Measurements from ENCODE around the gene B4GALT2.

DNA sequence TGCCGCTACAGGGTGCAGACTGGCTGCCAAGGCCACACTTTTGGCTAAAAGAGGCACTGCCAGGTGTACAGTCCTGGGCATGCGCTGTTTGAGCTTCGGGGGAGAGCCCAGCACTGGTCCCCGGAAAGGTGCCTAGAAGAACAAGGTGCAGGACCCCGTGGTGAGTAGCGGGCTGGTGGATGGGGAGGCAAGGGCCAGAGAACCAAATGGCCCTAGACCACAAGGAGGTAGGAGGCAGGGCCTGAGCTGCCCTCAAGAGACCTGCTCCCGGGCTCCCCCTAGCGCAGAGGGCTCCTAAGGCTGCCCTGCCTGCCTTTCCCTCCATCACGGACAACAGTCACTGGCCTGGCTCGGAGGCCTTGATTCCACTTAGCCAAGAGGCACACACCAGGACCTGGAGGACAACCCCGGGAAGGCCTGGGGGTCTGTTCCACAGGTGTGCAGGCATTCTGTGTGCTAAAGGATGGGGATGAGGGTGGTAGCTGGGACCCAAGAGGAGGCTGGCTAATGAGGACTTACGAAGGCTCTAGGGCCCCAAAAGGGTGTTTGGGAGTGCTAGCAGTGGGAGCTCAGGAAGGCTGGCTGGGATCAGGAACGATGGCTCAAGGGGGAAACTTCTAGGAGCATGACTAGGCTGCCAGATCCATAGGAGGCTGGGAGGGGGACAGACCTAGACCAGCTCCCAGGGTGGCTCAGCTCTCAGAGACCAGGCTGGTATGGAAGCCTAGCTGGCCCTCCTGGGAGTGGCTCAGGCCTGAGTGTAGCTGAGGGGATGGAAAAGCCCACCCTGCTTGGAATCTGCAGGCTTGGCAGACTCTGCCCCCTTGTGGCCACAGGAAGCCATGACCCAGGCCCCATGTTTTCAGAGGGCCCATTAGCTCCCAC is 44.7 kb upstream of the B4GALT2 start:
- TF ChIP-seq GATA2 (CRISPR knock-in tag; IDR thresholded peaks at IDR 0.05) (no peak), EZH2phosphoT487 (IDR thresholded peaks at IDR 0.05; ENCODE audit: borderline replicate concordance, low read depth) (no peak), USF1 (IDR thresholded peaks at IDR 0.05; ENCODE audit: borderline replicate concordance, low read depth) (no peak), CHD2 (IDR thresholded peaks at IDR 0.05; ENCODE audit: low read length, partially characterized antibody) (peak; percentile 44), TAF1 (IDR thresholded peaks at IDR 0.05; ENCODE audit: borderline replicate concordance, low read depth, low read length) (no peak), NFIC (IDR thresholded peaks at IDR 0.05; ENCODE audit: borderline replicate concordance) (no peak), NRF1 (IDR thresholded peaks at IDR 0.05; ENCODE audit: low read depth, low read length) (no peak), RFX5 (IDR thresholded peaks at IDR 0.05; ENCODE audit: low read length) (no peak)
- TF ChIP-seq, protein P1, sequence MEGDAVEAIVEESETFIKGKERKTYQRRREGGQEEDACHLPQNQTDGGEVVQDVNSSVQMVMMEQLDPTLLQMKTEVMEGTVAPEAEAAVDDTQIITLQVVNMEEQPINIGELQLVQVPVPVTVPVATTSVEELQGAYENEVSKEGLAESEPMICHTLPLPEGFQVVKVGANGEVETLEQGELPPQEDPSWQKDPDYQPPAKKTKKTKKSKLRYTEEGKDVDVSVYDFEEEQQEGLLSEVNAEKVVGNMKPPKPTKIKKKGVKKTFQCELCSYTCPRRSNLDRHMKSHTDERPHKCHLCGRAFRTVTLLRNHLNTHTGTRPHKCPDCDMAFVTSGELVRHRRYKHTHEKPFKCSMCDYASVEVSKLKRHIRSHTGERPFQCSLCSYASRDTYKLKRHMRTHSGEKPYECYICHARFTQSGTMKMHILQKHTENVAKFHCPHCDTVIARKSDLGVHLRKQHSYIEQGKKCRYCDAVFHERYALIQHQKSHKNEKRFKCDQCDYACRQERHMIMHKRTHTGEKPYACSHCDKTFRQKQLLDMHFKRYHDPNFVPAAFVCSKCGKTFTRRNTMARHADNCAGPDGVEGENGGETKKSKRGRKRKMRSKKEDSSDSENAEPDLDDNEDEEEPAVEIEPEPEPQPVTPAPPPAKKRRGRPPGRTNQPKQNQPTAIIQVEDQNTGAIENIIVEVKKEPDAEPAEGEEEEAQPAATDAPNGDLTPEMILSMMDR (IDR thresholded peaks at IDR 0.05), result peak; percentile 93
- TF ChIP-seq, protein P2, sequence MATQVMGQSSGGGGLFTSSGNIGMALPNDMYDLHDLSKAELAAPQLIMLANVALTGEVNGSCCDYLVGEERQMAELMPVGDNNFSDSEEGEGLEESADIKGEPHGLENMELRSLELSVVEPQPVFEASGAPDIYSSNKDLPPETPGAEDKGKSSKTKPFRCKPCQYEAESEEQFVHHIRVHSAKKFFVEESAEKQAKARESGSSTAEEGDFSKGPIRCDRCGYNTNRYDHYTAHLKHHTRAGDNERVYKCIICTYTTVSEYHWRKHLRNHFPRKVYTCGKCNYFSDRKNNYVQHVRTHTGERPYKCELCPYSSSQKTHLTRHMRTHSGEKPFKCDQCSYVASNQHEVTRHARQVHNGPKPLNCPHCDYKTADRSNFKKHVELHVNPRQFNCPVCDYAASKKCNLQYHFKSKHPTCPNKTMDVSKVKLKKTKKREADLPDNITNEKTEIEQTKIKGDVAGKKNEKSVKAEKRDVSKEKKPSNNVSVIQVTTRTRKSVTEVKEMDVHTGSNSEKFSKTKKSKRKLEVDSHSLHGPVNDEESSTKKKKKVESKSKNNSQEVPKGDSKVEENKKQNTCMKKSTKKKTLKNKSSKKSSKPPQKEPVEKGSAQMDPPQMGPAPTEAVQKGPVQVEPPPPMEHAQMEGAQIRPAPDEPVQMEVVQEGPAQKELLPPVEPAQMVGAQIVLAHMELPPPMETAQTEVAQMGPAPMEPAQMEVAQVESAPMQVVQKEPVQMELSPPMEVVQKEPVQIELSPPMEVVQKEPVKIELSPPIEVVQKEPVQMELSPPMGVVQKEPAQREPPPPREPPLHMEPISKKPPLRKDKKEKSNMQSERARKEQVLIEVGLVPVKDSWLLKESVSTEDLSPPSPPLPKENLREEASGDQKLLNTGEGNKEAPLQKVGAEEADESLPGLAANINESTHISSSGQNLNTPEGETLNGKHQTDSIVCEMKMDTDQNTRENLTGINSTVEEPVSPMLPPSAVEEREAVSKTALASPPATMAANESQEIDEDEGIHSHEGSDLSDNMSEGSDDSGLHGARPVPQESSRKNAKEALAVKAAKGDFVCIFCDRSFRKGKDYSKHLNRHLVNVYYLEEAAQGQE (IDR thresholded peaks at IDR 0.05; ENCODE audit: low read depth, low read length), result no peak
- TF ChIP-seq, protein P3, sequence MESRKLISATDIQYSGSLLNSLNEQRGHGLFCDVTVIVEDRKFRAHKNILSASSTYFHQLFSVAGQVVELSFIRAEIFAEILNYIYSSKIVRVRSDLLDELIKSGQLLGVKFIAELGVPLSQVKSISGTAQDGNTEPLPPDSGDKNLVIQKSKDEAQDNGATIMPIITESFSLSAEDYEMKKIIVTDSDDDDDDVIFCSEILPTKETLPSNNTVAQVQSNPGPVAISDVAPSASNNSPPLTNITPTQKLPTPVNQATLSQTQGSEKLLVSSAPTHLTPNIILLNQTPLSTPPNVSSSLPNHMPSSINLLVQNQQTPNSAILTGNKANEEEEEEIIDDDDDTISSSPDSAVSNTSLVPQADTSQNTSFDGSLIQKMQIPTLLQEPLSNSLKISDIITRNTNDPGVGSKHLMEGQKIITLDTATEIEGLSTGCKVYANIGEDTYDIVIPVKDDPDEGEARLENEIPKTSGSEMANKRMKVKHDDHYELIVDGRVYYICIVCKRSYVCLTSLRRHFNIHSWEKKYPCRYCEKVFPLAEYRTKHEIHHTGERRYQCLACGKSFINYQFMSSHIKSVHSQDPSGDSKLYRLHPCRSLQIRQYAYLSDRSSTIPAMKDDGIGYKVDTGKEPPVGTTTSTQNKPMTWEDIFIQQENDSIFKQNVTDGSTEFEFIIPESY (IDR thresholded peaks at IDR 0.05; ENCODE audit: borderline replicate concordance, low read depth), result no peak
- TF ChIP-seq, protein P4, sequence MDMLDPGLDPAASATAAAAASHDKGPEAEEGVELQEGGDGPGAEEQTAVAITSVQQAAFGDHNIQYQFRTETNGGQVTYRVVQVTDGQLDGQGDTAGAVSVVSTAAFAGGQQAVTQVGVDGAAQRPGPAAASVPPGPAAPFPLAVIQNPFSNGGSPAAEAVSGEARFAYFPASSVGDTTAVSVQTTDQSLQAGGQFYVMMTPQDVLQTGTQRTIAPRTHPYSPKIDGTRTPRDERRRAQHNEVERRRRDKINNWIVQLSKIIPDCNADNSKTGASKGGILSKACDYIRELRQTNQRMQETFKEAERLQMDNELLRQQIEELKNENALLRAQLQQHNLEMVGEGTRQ (IDR thresholded peaks at IDR 0.05; ENCODE audit: borderline replicate concordance, low read depth, low read length), result no peak
